Right lobe of liver (tissue), 4 donors: Measurements from ENCODE around the gene MSH4.

Experiments
- POLR2A ChIP-seq: fragments of 450-650 bp; IDR thresholded peaks from one replicate; pipeline ENCODE4 v1.6.1; 2017; ENCODE audit warnings: antibody characterized with exemption, mild to moderate bottlenecking
- TF ChIP-seq, protein P1 (sequence below), 4 donors: fragments of 200-600 bp in 3 of 4; fragments of 450-650 bp in 1 of 4; IDR thresholded peaks; one replicate each; pipeline versions ENCODE4 v1.5.1 to v1.8.0; 2016 to 2022; ENCODE audit warnings: antibody characterized with exemption in 4 of 4, mild to moderate bottlenecking in 2 of 4
- donor health status: DM: no; HTN: no; CAD: no.
- donor health status: DM: no; HTN: no; CAD: no.
- donor health status: DM: no; HTN: yes; CAD: no.

DNA sequence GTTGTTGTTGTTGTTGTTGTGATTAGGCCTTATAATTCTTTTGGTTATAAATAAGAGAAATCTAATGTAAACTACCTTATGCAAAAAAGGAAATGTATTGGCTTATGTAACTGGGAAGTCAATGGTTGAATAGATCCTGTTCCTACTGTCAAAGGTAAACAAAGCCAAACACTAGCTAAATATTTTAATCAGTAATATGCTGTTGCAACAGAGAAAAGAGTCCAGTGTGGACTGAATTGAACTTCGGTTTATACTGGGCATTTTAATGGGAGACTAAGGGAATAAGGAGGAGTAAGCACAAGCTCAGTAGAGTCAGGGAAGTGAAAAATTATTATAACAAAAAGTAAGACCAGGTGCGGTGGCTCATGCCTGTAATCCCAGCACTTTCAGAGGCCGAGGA lies 15.4 kb downstream of the MSH4 start:
- TF ChIP-seq, protein P1, sequence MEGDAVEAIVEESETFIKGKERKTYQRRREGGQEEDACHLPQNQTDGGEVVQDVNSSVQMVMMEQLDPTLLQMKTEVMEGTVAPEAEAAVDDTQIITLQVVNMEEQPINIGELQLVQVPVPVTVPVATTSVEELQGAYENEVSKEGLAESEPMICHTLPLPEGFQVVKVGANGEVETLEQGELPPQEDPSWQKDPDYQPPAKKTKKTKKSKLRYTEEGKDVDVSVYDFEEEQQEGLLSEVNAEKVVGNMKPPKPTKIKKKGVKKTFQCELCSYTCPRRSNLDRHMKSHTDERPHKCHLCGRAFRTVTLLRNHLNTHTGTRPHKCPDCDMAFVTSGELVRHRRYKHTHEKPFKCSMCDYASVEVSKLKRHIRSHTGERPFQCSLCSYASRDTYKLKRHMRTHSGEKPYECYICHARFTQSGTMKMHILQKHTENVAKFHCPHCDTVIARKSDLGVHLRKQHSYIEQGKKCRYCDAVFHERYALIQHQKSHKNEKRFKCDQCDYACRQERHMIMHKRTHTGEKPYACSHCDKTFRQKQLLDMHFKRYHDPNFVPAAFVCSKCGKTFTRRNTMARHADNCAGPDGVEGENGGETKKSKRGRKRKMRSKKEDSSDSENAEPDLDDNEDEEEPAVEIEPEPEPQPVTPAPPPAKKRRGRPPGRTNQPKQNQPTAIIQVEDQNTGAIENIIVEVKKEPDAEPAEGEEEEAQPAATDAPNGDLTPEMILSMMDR (IDR thresholded peaks at IDR 0.05): no peak
- no peak for TF ChIP-seq POLR2A
